Measurements from ENCODE around the gene DTL.

The DTL gene

DNA sequence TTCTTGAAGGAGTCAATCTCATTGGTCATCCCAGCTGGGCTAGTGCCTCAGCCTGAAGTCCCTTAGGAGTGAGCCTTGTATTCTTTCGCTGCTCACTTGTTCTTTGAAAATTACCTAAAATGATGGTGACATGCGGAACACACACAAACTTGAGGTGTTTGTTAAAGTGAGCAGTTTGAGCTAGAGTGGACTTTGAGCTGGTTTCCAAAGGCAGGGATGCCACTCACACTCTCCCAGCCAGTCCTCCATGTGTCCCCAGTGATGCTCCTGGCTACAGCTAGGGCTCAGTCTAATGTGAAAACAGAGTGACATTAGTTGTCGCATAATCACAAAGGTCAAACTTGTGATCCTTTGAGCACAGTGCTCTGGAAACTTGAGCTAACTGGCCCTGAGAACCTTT, 84.3 kb downstream of the DTL start:
- H3K27ac ChIP-seq (ENCODE audit: low read depth, low read length) = no peak overlapping the region
- peaks cover 2 to 3% of the 10 kb centered on the region in 2 donors for H3K4me1 ChIP-seq (ENCODE audit: control insufficient read depth in 1 of 2, insufficient read depth in 2 of 2, low read length in 2 of 2)
- H3K9me3 ChIP-seq (ENCODE audit: control insufficient read depth in 1 of 2, low read length in 2 of 2) = no peaks in the 10 kb centered on the region
- no peak overlapping the region for H3K4me3 ChIP-seq (ENCODE audit: low read depth in 1 of 2, low read length in 2 of 2)
- no peaks in the 10 kb centered on the region for H3K27me3 ChIP-seq (ENCODE audit: control insufficient read depth in 1 of 2, insufficient read depth in 2 of 2, low read length in 2 of 2)
- H3K36me3 ChIP-seq (ENCODE audit: control insufficient read depth in 1 of 2, insufficient read depth in 2 of 2, low read length in 2 of 2) = no peaks in the 10 kb centered on the region
- H3K9ac ChIP-seq (ENCODE audit: low read depth in 1 of 2, low read length in 2 of 2) = no peak overlapping the region

- Histone ChIP-seq H3K9ac (ENCODE audit: low read depth in 1 of 2, low read length in 2 of 2) (no peak overlapping the region), H3K4me1 (ENCODE audit: control insufficient read depth in 1 of 2, insufficient read depth in 2 of 2, low read length in 2 of 2) (peaks cover 10 to 13% of the 10 kb centered on the region in 2 donors), H3K27ac (ENCODE audit: low read depth, low read length) (no peak overlapping the region), H3K36me3 (ENCODE audit: control insufficient read depth in 1 of 2, insufficient read depth in 2 of 2, low read length in 2 of 2) (no peaks in the 10 kb centered on the region), H3K9me3 (ENCODE audit: control insufficient read depth in 1 of 2, low read length in 2 of 2) (no peaks in the 10 kb centered on the region), H3K4me3 (ENCODE audit: low read depth in 1 of 2, low read length in 2 of 2) (no peak overlapping the region), H3K27me3 (ENCODE audit: control insufficient read depth in 1 of 2, insufficient read depth in 2 of 2, low read length in 2 of 2) (no peaks in the 10 kb centered on the region)
Measured at GRCh38 chr1:212121779-212122178, 86.2 kb downstream of the DTL start.

DNA sequence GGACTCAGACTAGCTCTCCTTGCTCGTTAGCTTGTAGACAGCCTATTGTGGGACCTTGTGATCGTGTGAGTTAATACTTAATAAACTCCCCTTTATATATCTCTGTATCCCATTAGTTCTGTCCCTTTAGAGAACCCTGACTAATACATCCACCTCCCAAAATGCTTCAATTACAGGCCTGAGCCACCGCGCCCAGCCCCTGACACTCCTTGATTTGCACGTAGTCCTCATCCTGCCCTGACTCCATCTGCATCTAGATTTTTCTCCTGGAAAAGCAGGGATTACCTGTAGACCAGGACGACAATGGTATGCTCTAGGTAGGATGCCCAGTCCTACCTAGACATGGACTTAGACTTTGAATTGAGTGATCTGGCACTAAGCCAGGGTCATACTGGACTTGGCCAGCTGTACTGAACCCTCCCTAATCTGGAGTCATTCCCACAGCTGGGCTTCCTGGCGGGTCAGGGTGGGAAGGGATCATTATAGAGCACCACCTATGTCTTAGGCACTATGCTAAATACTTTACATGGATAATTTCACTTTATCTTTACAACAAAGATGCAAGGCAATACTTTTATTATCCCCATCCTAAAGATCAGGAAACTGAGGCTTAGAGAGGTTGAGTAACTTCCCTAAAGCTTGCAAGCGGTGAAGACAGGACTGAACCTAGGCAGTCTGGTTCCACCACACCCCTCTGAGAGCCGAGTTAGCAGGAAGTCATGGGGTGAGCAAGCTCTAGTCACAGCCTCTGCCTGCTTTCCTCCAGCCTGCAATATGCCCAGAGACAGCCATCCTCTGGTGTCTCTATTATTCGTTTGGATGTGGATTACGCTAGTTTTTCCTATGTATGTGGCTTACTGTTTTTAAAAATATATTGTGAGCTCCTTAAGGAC, 89.4 kb downstream of the DTL start:
- H3K27me3 ChIP-seq (ENCODE audit: control insufficient read depth in 1 of 2, insufficient read depth in 2 of 2, low read length in 2 of 2) = no peaks in the 10 kb centered on the region
- H3K4me1 ChIP-seq (ENCODE audit: control insufficient read depth in 1 of 2, insufficient read depth in 2 of 2, low read length in 2 of 2) = peaks cover 10 to 13% of the 10 kb centered on the region in 2 donors
- no peak overlapping the region for H3K27ac ChIP-seq (ENCODE audit: low read depth, low read length)
- H3K9me3 ChIP-seq (ENCODE audit: control insufficient read depth in 1 of 2, low read length in 2 of 2) = no peaks in the 10 kb centered on the region
- no peak overlapping the region for H3K9ac ChIP-seq (ENCODE audit: low read depth in 1 of 2, low read length in 2 of 2)
- no peak overlapping the region for H3K4me3 ChIP-seq (ENCODE audit: low read depth in 1 of 2, low read length in 2 of 2)
- H3K36me3 ChIP-seq (ENCODE audit: control insufficient read depth in 1 of 2, insufficient read depth in 2 of 2, low read length in 2 of 2) = no peaks in the 10 kb centered on the region

- Histone ChIP-seq H3K4me1 (ENCODE audit: control insufficient read depth in 1 of 2, insufficient read depth in 2 of 2, low read length in 2 of 2) (peaks cover 10 to 13% of the 10 kb centered on the region in 2 donors), H3K27ac (ENCODE audit: low read depth, low read length) (no peak overlapping the region), H3K9ac (ENCODE audit: low read depth in 1 of 2, low read length in 2 of 2) (no peak overlapping the region), H3K36me3 (ENCODE audit: control insufficient read depth in 1 of 2, insufficient read depth in 2 of 2, low read length in 2 of 2) (no peaks in the 10 kb centered on the region), H3K27me3 (ENCODE audit: control insufficient read depth in 1 of 2, insufficient read depth in 2 of 2, low read length in 2 of 2) (no peaks in the 10 kb centered on the region), H3K9me3 (ENCODE audit: control insufficient read depth in 1 of 2, low read length in 2 of 2) (no peaks in the 10 kb centered on the region), H3K4me3 (ENCODE audit: low read depth in 1 of 2, low read length in 2 of 2) (no peak overlapping the region)
Measured at GRCh38 chr1:212125654-212126053, 90.1 kb downstream of the DTL start.

DNA sequence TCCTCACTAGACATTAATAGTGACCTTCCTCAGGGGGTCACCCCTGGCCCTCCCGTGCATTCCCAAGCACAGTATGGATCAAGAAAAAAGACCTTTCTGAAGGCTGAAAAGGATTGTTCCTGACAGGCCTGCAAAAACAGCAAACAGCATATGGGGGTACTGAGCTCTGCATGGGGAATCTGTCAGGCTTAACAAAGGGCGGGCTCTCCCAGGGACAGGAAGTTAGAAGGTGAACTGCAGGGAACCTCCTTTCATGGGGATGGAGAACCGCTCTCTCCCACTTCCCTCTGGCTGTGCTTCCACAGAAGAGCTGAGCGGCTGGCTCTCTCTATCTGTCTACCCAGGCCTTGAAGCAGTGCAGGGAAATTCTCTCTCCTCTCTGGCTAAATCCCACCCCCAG, 91.7 kb downstream of the DTL start:
- no peaks in the 10 kb centered on the region for H3K36me3 ChIP-seq (ENCODE audit: control insufficient read depth in 1 of 2, insufficient read depth in 2 of 2, low read length in 2 of 2)
- H3K9ac ChIP-seq (ENCODE audit: low read depth in 1 of 2, low read length in 2 of 2) = no peak overlapping the region
- H3K27ac ChIP-seq (ENCODE audit: low read depth, low read length) = no peak overlapping the region
- H3K4me1 ChIP-seq (ENCODE audit: control insufficient read depth in 1 of 2, insufficient read depth in 2 of 2, low read length in 2 of 2) = peaks cover 10 to 13% of the 10 kb centered on the region in 2 donors
- H3K27me3 ChIP-seq (ENCODE audit: control insufficient read depth in 1 of 2, insufficient read depth in 2 of 2, low read length in 2 of 2) = no peaks in the 10 kb centered on the region
- H3K9me3 ChIP-seq (ENCODE audit: control insufficient read depth in 1 of 2, low read length in 2 of 2) = no peaks in the 10 kb centered on the region
- H3K4me3 ChIP-seq (ENCODE audit: low read depth in 1 of 2, low read length in 2 of 2) = no peak overlapping the region

DNA sequence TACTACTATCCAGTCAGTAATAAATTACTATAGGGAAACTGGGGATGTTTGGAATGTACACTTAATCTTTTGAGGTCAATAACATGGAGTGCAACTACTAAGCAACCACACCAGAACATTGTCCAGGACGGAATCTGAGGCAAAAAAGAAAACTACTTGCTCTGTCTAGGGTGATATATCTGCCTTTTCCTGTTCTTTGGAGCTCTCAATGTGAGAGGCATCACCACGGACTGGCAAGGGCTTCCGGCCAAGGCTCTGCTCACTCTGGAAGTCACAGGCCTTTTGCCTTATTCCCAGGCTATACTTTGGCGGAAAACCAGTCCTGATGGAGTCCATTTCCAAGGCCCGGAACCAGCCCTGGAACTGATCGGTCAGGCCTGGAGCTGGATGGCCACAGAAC, 94.2 kb downstream of the DTL start:
- H3K27ac ChIP-seq (ENCODE audit: low read depth, low read length) = no peak overlapping the region
- H3K4me3 ChIP-seq (ENCODE audit: low read depth in 1 of 2, low read length in 2 of 2) = no peak overlapping the region
- no peaks in the 10 kb centered on the region for H3K27me3 ChIP-seq (ENCODE audit: control insufficient read depth in 1 of 2, insufficient read depth in 2 of 2, low read length in 2 of 2)
- H3K4me1 ChIP-seq (ENCODE audit: control insufficient read depth in 1 of 2, insufficient read depth in 2 of 2, low read length in 2 of 2) = peaks cover 9 to 12% of the 10 kb centered on the region in 2 donors
- H3K36me3 ChIP-seq (ENCODE audit: control insufficient read depth in 1 of 2, insufficient read depth in 2 of 2, low read length in 2 of 2) = no peaks in the 10 kb centered on the region
- no peak overlapping the region for H3K9ac ChIP-seq (ENCODE audit: low read depth in 1 of 2, low read length in 2 of 2)
- no peaks in the 10 kb centered on the region for H3K9me3 ChIP-seq (ENCODE audit: control insufficient read depth in 1 of 2, low read length in 2 of 2)

DNA sequence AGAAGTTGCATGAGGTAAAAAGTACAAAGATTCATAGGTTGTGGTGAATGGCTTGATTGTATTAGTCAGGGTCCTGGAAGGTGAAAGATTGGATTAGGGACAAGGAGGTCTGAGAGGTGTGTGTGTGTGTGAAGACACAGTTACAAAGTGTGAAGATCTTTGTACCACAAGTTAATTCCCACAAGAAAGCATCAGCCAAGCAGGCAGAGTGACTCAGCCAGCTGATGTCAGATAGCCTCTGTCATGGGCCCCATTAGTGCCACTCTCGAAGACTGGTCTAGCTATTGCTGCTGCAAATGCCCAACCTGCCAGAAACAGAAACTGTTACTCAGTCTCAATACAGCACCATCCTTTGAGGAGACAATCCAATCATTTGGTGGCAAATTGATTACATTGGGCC, 96.5 kb downstream of the DTL start:
- no peaks in the 10 kb centered on the region for H3K4me1 ChIP-seq (ENCODE audit: control insufficient read depth in 1 of 2, insufficient read depth in 2 of 2, low read length in 2 of 2)
- no peak overlapping the region for H3K4me3 ChIP-seq (ENCODE audit: low read depth in 1 of 2, low read length in 2 of 2)
- H3K27ac ChIP-seq (ENCODE audit: low read depth, low read length) = no peak overlapping the region
- H3K9me3 ChIP-seq (ENCODE audit: control insufficient read depth in 1 of 2, low read length in 2 of 2) = peaks cover 0 to 7% of the 10 kb centered on the region in 2 donors
- no peaks in the 10 kb centered on the region for H3K36me3 ChIP-seq (ENCODE audit: control insufficient read depth in 1 of 2, insufficient read depth in 2 of 2, low read length in 2 of 2)
- H3K9ac ChIP-seq (ENCODE audit: low read depth in 1 of 2, low read length in 2 of 2) = no peak overlapping the region
- H3K27me3 ChIP-seq (ENCODE audit: control insufficient read depth in 1 of 2, insufficient read depth in 2 of 2, low read length in 2 of 2) = no peaks in the 10 kb centered on the region

- peaks cover 0 to 7% of the 10 kb centered on the region in 2 donors for H3K9me3 ChIP-seq (ENCODE audit: control insufficient read depth in 1 of 2, low read length in 2 of 2)
- H3K9ac ChIP-seq (ENCODE audit: low read depth in 1 of 2, low read length in 2 of 2) = no peak overlapping the region
- no peaks in the 10 kb centered on the region for H3K4me1 ChIP-seq (ENCODE audit: control insufficient read depth in 1 of 2, insufficient read depth in 2 of 2, low read length in 2 of 2)
- no peak overlapping the region for H3K27ac ChIP-seq (ENCODE audit: low read depth, low read length)
- no peaks in the 10 kb centered on the region for H3K36me3 ChIP-seq (ENCODE audit: control insufficient read depth in 1 of 2, insufficient read depth in 2 of 2, low read length in 2 of 2)
- H3K4me3 ChIP-seq (ENCODE audit: low read depth in 1 of 2, low read length in 2 of 2) = no peak overlapping the region
- H3K27me3 ChIP-seq (ENCODE audit: control insufficient read depth in 1 of 2, insufficient read depth in 2 of 2, low read length in 2 of 2) = no peaks in the 10 kb centered on the region
Measured at GRCh38 chr1:212133319-212133718, 97.8 kb downstream of the DTL start.

DNA sequence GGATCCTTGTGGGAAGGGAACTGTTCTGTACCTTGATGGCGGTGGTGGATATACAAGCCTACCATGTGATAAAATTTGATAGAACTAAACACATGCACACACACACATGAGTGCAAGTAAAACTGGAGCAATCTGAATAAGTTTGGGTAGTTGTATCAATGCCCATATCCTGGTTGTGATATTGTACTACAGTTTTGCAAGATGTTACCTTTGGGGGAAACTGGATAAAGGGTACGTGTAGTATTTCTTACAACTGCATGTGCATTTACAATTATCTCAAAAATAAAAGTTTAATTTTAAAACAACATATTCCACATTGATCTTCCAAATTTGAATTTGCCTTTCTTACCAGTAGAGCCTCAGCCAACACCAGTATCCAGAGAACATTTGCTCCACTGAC, 99.6 kb downstream of the DTL start:
- H3K27ac ChIP-seq (ENCODE audit: low read depth, low read length) = no peak overlapping the region
- H3K9me3 ChIP-seq (ENCODE audit: control insufficient read depth in 1 of 2, low read length in 2 of 2) = peaks cover 0 to 7% of the 10 kb centered on the region in 2 donors
- H3K4me3 ChIP-seq (ENCODE audit: low read depth in 1 of 2, low read length in 2 of 2) = no peak overlapping the region
- no peak overlapping the region for H3K9ac ChIP-seq (ENCODE audit: low read depth in 1 of 2, low read length in 2 of 2)
- no peaks in the 10 kb centered on the region for H3K27me3 ChIP-seq (ENCODE audit: control insufficient read depth in 1 of 2, insufficient read depth in 2 of 2, low read length in 2 of 2)
- no peaks in the 10 kb centered on the region for H3K4me1 ChIP-seq (ENCODE audit: control insufficient read depth in 1 of 2, insufficient read depth in 2 of 2, low read length in 2 of 2)
- no peaks in the 10 kb centered on the region for H3K36me3 ChIP-seq (ENCODE audit: control insufficient read depth in 1 of 2, insufficient read depth in 2 of 2, low read length in 2 of 2)

DNA sequence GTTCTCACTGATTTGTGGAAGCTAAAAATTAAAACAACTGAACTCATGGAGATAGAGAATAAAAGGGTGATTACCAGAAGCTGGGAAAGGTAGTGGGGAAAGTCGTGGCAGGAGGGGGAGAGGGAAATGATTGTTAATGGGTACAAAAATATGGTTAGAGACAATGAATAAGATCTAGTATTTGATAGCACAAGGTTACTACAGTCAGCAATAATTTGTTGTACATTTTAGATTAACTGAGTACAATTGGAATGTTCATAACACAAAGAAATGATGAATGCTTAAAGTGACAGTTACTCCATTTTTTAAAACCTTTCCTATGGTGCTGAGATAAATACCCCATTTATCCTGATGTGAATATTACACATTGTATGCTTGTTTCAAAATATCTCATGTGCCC, 102.3 kb downstream of the DTL start:
- H3K9me3 ChIP-seq (ENCODE audit: control insufficient read depth in 1 of 2, low read length in 2 of 2) = peaks cover 0 to 7% of the 10 kb centered on the region in 2 donors
- no peak overlapping the region for H3K9ac ChIP-seq (ENCODE audit: low read depth in 1 of 2, low read length in 2 of 2)
- no peaks in the 10 kb centered on the region for H3K4me1 ChIP-seq (ENCODE audit: control insufficient read depth in 1 of 2, insufficient read depth in 2 of 2, low read length in 2 of 2)
- H3K27me3 ChIP-seq (ENCODE audit: control insufficient read depth in 1 of 2, insufficient read depth in 2 of 2, low read length in 2 of 2) = no peaks in the 10 kb centered on the region
- no peak overlapping the region for H3K4me3 ChIP-seq (ENCODE audit: low read depth in 1 of 2, low read length in 2 of 2)
- H3K36me3 ChIP-seq (ENCODE audit: control insufficient read depth in 1 of 2, insufficient read depth in 2 of 2, low read length in 2 of 2) = no peaks in the 10 kb centered on the region
- no peak overlapping the region for H3K27ac ChIP-seq (ENCODE audit: low read depth, low read length)

All from duodenal mucosa (tissue), 2 donors.